ENCODE data around the gene FAM193B.

The FAM193B gene

DNA sequence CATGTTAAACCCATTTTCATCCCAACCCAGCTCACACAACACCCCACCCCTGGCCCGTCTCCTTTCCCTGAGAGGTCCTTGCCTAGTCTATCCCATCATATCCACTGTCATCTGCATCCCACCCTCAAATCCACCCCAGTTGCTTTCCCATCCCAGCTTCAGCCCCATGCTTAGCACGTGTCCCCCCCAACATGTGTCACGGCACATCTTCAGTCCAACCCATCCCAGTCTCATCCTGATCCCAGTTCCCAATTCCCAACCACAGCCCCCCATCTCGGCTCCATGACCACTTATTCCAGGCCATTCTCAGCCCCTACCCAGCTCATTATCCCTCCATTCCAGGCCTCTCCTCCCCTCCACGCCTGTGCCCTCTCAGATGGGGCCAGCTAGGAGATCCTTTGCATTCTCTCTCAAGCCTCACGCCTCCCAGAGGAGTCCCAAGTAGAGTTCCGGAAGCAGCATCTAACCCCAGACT lies 80.3 kb downstream of the FAM193B start:
- Mint-ChIP-seq H3K27me3 (no peaks in the 10 kb centered on the region), H3K9me3 (ENCODE audit: low read depth) (no peaks in the 10 kb centered on the region), H3K4me3 (peak overlapping the region; percentile 85), H3K4me1 (ENCODE audit: low read depth) (peaks cover 55% of the 10 kb centered on the region), H3K27ac (peak overlapping the region; percentile 70), H3K36me3 (no peaks in the 10 kb centered on the region)

GRCh38 chr5:177473443-177474001 lies 80.8 kb downstream of the FAM193B start, which contains the start of gene DBN1:
TSS of gene DBN1 (minus strand) at chr5:177473634. CDS start at chr5:177473521, 113 bp downstream.
- peak within 1 kb of the TSS; percentile 70 for H3K27ac Mint-ChIP-seq
- H3K9me3 Mint-ChIP-seq (ENCODE audit: low read depth): no peaks in the 10 kb centered on the region
- H3K36me3 Mint-ChIP-seq: no peaks in the 10 kb centered on the region
- no peaks in the 10 kb centered on the region for H3K27me3 Mint-ChIP-seq
- H3K4me1 Mint-ChIP-seq (ENCODE audit: low read depth): peaks cover 50% of the 10 kb centered on the region
- H3K4me3 Mint-ChIP-seq: peak within 1 kb of the TSS; percentile 85

- no peaks in the 10 kb centered on the region for H3K27me3 Mint-ChIP-seq
- H3K9me3 Mint-ChIP-seq (ENCODE audit: low read depth): no peaks in the 10 kb centered on the region
- peak overlapping the region; percentile 67 for H3K27ac Mint-ChIP-seq
- peaks cover 44% of the 10 kb centered on the region for H3K4me1 Mint-ChIP-seq (ENCODE audit: low read depth)
- no peaks in the 10 kb centered on the region for H3K36me3 Mint-ChIP-seq
- peak overlapping the region; percentile 81 for H3K4me3 Mint-ChIP-seq
These were observed 81.6 kb downstream of the FAM193B start for GRCh38 chr5:177472460-177473442.

GRCh38 chr5:177471610-177472356 lies 82.6 kb downstream of the FAM193B start:
- H3K27me3 Mint-ChIP-seq: no peaks in the 10 kb centered on the region
- no peaks in the 10 kb centered on the region for H3K36me3 Mint-ChIP-seq
- H3K27ac Mint-ChIP-seq: peak overlapping the region; percentile 67
- no peaks in the 10 kb centered on the region for H3K9me3 Mint-ChIP-seq (ENCODE audit: low read depth)
- peak overlapping the region; percentile 80 for H3K4me3 Mint-ChIP-seq
- H3K4me1 Mint-ChIP-seq (ENCODE audit: low read depth): peaks cover 41% of the 10 kb centered on the region

DNA sequence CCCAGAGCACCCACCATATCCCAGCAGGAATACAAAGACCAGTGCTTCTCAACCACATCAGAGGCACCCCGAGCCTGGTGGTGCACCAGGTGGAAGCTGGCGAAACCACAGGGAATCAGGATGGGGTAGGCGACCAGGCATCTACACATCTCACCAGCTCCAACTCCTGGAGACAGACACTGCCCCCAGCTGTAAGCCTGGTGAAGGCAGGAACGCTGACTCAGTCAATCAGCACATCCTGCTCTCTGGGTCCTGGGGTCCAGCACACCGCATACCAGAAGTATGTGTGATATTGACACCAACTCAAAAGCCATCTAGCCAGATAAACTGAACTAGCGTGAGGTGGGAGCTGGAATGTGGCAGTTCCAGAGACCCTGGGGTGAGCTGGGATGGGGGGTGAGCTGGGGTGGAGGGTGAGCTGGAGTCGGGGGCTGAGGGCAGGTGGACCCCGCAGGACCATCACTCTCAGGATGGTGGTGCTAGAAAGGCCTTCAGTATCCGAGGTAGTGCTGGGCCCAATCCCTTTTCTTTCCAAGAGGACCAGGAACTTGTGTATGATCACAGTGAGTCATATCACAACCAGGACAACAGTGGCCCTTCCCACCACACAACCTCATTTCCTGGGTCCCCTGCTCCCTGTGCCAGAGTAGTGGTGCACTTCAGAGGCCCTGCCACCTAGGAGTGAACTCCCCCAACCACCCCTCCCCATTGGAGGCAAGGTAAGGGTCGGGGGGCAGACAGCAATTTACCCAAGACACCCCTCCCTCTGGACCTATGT lies 83.4 kb downstream of the FAM193B start:
- Mint-ChIP-seq H3K27ac (peak overlapping the region; percentile 71), H3K36me3 (peaks cover 3% of the 10 kb centered on the region), H3K9me3 (ENCODE audit: low read depth) (no peaks in the 10 kb centered on the region), H3K27me3 (no peaks in the 10 kb centered on the region), H3K4me1 (ENCODE audit: low read depth) (peaks cover 35% of the 10 kb centered on the region), H3K4me3 (peak overlapping the region; percentile 80)

Measured in activated naive CD8-positive, alpha-beta T cell (primary cell).